BE2C (cell line): ENCODE measurements around the gene ZNF496.

Experiments
- DNase-seq: peaks from one replicate; pipeline ENCODE4 v3.0.0-alpha.2; 2020
- H3K27me3 ChIP-seq: fragments of 250-450 bp; sonication (Bioruptor Pico); 2 replicates; pipeline ENCODE4 v1.5.1; 2020; ENCODE audit warnings: mild to moderate bottlenecking
- H3K36me3 ChIP-seq: fragments of 250-450 bp; sonication (Bioruptor Pico); 2 replicates; pipeline ENCODE4 v1.5.1; 2020; ENCODE audit warnings: mild to moderate bottlenecking
- H3K4me1 ChIP-seq: fragments of 250-450 bp; sonication (Bioruptor Pico); 2 replicates; pipeline ENCODE4 v1.5.1; 2020
- H3K4me3 ChIP-seq: 2 replicates; pipeline ENCODE4 v1.5.1; 2011; ENCODE audit warnings: low read depth, low read length
- H3K9me3 ChIP-seq: fragments of 250-450 bp; sonication (Bioruptor Pico); 2 replicates; pipeline ENCODE4 v1.5.1; 2020
- TF ChIP-seq, protein P1 (sequence below): IDR thresholded peaks from 2 replicates; pipeline ENCODE4 v1.5.1; 2012; ENCODE audit warnings: mild to moderate bottlenecking, low read depth, low read length

ZNF496 gene

DNA sequence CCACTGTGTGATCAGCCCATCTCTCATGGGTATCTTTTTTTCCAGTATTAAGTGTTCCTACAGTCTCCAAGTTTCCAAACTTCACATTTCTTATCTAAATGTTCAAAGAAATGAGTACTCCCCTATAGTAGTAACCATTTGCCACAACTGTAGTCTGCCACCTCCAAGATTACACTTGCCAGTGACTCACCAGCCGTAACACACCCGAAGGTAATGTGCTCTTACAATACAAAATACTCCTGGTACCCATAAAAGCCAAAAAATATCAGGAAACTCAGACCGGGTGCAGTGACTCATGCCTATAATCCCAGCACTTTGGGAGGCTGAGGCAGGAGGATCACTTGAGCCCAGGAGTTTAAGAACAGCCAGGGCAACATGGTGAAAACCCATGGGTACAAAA, 20.5 kb upstream of the ZNF496 start:
- Histone ChIP-seq H3K4me3 (no peak overlapping the region), H3K4me1 (no peaks in the 10 kb centered on the region), H3K27me3 (peaks cover 14% of the 10 kb centered on the region), H3K36me3 (no peaks in the 10 kb centered on the region), H3K9me3 (no peaks in the 10 kb centered on the region; the same call in 1 of the 2 replicates)
- DNase-seq: no peak
- TF ChIP-seq, protein P1, sequence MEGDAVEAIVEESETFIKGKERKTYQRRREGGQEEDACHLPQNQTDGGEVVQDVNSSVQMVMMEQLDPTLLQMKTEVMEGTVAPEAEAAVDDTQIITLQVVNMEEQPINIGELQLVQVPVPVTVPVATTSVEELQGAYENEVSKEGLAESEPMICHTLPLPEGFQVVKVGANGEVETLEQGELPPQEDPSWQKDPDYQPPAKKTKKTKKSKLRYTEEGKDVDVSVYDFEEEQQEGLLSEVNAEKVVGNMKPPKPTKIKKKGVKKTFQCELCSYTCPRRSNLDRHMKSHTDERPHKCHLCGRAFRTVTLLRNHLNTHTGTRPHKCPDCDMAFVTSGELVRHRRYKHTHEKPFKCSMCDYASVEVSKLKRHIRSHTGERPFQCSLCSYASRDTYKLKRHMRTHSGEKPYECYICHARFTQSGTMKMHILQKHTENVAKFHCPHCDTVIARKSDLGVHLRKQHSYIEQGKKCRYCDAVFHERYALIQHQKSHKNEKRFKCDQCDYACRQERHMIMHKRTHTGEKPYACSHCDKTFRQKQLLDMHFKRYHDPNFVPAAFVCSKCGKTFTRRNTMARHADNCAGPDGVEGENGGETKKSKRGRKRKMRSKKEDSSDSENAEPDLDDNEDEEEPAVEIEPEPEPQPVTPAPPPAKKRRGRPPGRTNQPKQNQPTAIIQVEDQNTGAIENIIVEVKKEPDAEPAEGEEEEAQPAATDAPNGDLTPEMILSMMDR: no peak

DNA sequence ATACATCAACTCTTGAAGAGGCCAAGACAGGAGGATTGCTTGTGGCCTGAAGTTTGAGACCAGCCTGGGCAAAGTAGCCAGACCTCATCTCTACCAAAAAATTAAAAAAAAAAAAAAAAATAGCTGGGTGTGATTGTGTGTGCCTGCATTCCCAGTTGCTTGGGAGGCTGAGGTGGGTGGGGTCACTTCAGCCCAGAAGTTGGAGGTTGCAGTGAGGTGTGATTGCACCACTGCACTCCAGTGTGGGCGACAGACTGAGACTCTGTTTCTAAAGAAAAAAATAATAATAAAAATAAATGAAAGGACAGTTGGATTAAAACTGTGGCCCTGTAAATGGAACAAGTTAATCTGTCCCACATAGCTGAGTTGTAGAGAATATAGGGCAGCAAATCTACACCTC, 18.9 kb upstream of the ZNF496 start:
- Histone ChIP-seq H3K9me3 (no peaks in the 10 kb centered on the region; the same call in 1 of the 2 replicates), H3K4me3 (no peak overlapping the region), H3K36me3 (no peaks in the 10 kb centered on the region), H3K4me1 (no peaks in the 10 kb centered on the region), H3K27me3 (peaks cover 3% of the 10 kb centered on the region; the same call in 1 of the 2 replicates)
- TF ChIP-seq, protein P1: no peak
- no peak for DNase-seq

DNA sequence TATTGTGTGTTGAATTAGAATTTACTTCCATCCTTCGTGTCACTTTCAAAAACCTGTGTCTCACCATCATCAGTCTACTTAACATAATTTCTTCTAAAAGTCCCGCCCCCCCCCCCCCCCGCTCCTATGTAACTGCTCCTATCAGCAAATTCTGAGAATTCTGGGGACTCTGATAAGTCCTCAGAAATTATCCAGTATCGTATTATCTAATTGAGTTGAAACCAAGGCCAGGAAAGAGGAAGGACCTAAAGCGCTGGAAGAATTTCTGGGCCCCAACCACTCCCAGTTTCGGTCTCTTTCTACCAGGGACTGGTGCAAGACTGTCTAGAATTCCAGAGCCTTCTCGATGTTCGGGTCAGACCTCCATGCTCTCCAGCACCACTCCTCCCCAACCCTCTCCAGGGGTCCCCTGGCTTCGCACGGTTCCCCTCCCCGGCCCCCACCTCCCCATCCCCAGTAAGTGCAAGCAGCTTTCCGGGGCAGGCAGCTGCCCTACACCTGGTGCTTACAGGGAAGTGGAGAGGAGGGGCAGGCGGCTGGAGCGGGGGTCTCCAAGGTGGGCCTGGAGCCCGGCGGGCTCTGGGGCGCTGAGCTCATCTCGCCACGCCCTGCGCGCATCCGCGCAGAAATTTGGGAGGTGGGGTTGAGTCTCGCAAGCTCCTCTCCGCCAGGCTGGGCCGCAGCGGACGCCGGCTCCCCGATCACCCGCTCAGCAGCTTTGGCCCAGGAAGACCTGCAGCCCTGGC, 16.0 kb upstream of the ZNF496 start:
- Histone ChIP-seq H3K36me3 (no peaks in the 10 kb centered on the region), H3K4me1 (no peaks in the 10 kb centered on the region), H3K27me3 (no peaks in the 10 kb centered on the region), H3K9me3 (no peaks in the 10 kb centered on the region; the same call in 1 of the 2 replicates), H3K4me3 (no peak overlapping the region)
- TF ChIP-seq, protein P1: no peak
- no peak for DNase-seq

DNA sequence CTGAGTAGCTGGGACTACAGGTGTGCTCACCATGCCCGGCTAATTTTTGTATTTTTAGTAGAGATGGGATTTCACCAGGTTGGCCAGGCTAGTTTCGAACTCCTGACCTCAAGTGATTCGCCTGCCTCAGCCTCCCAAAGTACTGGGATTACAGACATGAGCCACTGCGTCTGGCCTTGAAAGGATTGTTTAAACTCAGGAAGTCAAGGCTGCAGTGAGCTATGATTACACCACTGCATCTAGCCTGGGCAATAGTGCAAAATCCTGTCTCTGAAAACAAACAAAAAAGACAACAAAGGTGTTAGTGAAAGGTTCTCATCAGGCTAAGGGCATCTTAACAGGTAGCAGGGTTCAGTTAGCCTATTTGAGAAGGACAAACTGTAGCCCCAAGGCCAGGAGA, 14.2 kb upstream of the ZNF496 start:
- H3K9me3 ChIP-seq: no peaks in the 10 kb centered on the region
- H3K4me1 ChIP-seq: no peaks in the 10 kb centered on the region
- DNase-seq: no peak
- H3K4me3 ChIP-seq: no peak overlapping the region
- H3K36me3 ChIP-seq: no peaks in the 10 kb centered on the region
- H3K27me3 ChIP-seq: no peaks in the 10 kb centered on the region
- TF ChIP-seq, protein P1: no peak

DNA sequence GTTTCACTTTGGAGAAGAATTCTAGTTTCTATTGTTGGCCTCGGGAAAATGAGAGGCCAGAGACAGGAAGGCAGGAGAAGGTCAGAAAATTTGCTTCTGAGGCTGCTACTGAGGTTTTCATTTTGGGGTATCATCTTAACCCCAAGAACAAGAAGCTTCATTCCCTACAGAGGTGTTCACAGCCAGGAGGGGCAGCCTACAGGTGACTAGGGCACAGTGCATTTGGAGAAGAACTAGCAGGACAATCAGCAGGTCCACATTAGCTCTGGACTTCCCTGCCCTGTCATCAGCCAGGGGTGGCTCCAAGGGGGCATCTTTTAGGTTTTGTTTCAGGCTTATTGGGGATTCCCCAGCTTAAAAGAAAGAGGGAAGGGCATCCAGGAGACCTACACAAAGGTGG, 12.1 kb upstream of the ZNF496 start:
- Histone ChIP-seq H3K4me3 (no peak overlapping the region), H3K4me1 (no peaks in the 10 kb centered on the region), H3K9me3 (no peaks in the 10 kb centered on the region), H3K27me3 (no peaks in the 10 kb centered on the region), H3K36me3 (0 out of 2 replicates have a peak, but pooled peaks cover 1% of the 10 kb centered on the region)
- DNase-seq: no peak
- TF ChIP-seq, protein P1: no peak

DNA sequence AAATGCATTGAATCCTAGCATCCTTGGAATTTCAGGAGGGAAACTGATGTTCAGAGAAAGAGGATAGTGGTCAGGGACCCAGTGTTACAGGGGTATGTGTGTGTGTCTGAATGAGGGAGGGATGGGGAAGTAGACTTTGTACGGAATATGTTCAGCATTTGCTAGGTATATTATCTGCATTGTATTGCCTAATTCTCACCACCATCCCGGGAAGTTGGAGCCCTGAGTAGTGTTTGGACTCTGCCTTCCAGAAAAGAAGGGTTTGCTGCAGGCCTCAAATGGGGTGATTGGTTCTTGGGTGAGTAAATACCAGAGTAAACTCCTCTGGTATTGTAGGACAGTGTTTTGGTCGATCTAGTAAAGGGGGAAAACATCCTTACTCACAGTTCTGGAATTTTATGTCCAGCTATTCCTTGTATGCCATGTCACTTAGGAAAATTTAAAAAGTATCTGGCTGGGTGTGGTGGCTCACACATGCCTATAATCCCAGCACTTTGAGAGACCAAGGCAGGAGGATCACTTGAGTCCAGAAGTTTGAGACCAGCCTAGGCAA, 7.1 kb upstream of the ZNF496 start:
- H3K9me3 ChIP-seq: no peaks in the 10 kb centered on the region
- TF ChIP-seq, protein P1: no peak
- peaks cover 5% of the 10 kb centered on the region; the same call in 1 of the 2 replicates for H3K4me1 ChIP-seq
- H3K36me3 ChIP-seq: peaks cover 6% of the 10 kb centered on the region; the same call in 1 of the 2 replicates
- no peak for DNase-seq
- no peaks in the 10 kb centered on the region for H3K27me3 ChIP-seq
- H3K4me3 ChIP-seq: no peak overlapping the region
